Neuronal stem cell (in vitro differentiated cells): ENCODE results near the gene ANKUB1.
A peak's percentile ranks its signal among the peaks of the same experiment; 100 is the strongest.

Source experiments
- DNase-seq: peaks from one replicate; pipeline ENCODE4 v3.0.0-alpha.2; 2013; ENCODE audit warnings: low spot score
- H2AFZ ChIP-seq: one replicate; pipeline ENCODE4 v1.6.1; 2013; ENCODE audit warnings: mild to moderate bottlenecking, low read length, inconsistent platforms
- H2AK5ac ChIP-seq: 2 replicates; pipeline ENCODE4 v1.6.1; 2013; ENCODE audit warnings: low read depth, mild to moderate bottlenecking, inconsistent platforms, low read length, moderate library complexity, mixed read lengths
- H2BK120ac ChIP-seq: 2 replicates; pipeline ENCODE4 v1.6.1; 2013; ENCODE audit warnings: low read depth, mild to moderate bottlenecking, inconsistent platforms, low read length, moderate library complexity, mixed read lengths
- H2BK12ac ChIP-seq: one replicate; pipeline ENCODE4 v1.6.1; 2013; ENCODE audit warnings: low read length, inconsistent platforms
- H2BK15ac ChIP-seq: 2 replicates; pipeline ENCODE4 v1.6.1; 2013; ENCODE audit warnings: mild to moderate bottlenecking, low read length, inconsistent platforms, mixed read lengths
- H2BK5ac ChIP-seq: one replicate; pipeline ENCODE4 v1.6.1; 2013; ENCODE audit warnings: inconsistent platforms, mild to moderate bottlenecking, low read length, moderate library complexity
- H3K14ac ChIP-seq: one replicate; pipeline ENCODE4 v1.6.1; 2013; ENCODE audit warnings: low read length, inconsistent platforms
- H3K18ac ChIP-seq: 2 replicates; pipeline ENCODE4 v1.6.1; 2013; ENCODE audit warnings: low read length, inconsistent platforms
- H3K23ac ChIP-seq: 2 replicates; pipeline ENCODE4 v1.6.1; 2013; ENCODE audit warnings: low read depth, mild to moderate bottlenecking, mixed read lengths, low read length, inconsistent platforms; ENCODE audit not compliant: poor library complexity
- H3K27ac ChIP-seq: replicated peaks from 3 replicates; pipeline ENCODE4 v1.5.1; 2013; ENCODE audit warnings: low read length, inconsistent platforms
- H3K27me3 ChIP-seq, 3 experiments: 2 replicates each; pipeline ENCODE4 v1.6.1; 2013; ENCODE audit warnings: low read length in 3 of 3, mild to moderate bottlenecking in 2 of 3, inconsistent platforms in 1 of 3, low read depth in 1 of 3, mixed read lengths in 1 of 3, moderate library complexity in 1 of 3; ENCODE audit not compliant: control insufficient read depth in 3 of 3, insufficient read depth in 3 of 3
- H3K36me3 ChIP-seq, 2 donors: replicated peaks in 1 of 2; 2 replicates each; pipeline ENCODE4 v1.6.1; 2013; ENCODE audit warnings: low read length in 2 of 2; ENCODE audit not compliant: control insufficient read depth in 2 of 2, insufficient read depth in 2 of 2
- H3K4ac ChIP-seq: 2 replicates; pipeline ENCODE4 v1.6.1; 2013; ENCODE audit warnings: inconsistent platforms, mild to moderate bottlenecking, low read length, moderate library complexity
- H3K4me1 ChIP-seq, 2 donors: 1 replicate in 1 of 2; 2 replicates in 1 of 2; pipeline ENCODE4 v1.6.1; 2013; ENCODE audit warnings: low read length in 2 of 2, low read depth in 1 of 2; ENCODE audit not compliant: control insufficient read depth in 2 of 2, insufficient read depth in 1 of 2
- H3K4me2 ChIP-seq: one replicate; pipeline ENCODE4 v1.6.1; 2013; ENCODE audit warnings: mild to moderate bottlenecking, low read length, inconsistent platforms; ENCODE audit not compliant: insufficient read depth, poor library complexity, severe bottlenecking
- H3K4me3 ChIP-seq, 2 donors: 2 replicates each; pipeline ENCODE4 v1.5.1; 2013; ENCODE audit warnings: low read length in 2 of 2, mild to moderate bottlenecking in 2 of 2, inconsistent platforms in 1 of 2, moderate library complexity in 1 of 2
- H3K79me1 ChIP-seq: one replicate; pipeline ENCODE4 v1.6.1; 2013; ENCODE audit warnings: low read depth, mild to moderate bottlenecking, inconsistent platforms, low read length, moderate library complexity
- H3K9ac ChIP-seq: one replicate; pipeline ENCODE4 v1.6.1; 2013; ENCODE audit warnings: mild to moderate bottlenecking, low read depth, low read length, inconsistent platforms; ENCODE audit not compliant: poor library complexity
- H3K9me3 ChIP-seq, 2 donors: replicated peaks in 1 of 2; 2 replicates each; pipeline versions ENCODE3 to v1.6.1; 2013; ENCODE audit warnings: low read length in 2 of 2, mild to moderate bottlenecking in 2 of 2, inconsistent platforms in 1 of 2, low read depth in 1 of 2, mixed read lengths in 1 of 2, moderate library complexity in 1 of 2; ENCODE audit not compliant: control insufficient read depth in 2 of 2, insufficient read depth in 1 of 2
- H4K8ac ChIP-seq: one replicate; pipeline ENCODE4 v1.6.1; 2013; ENCODE audit warnings: low read depth, mild to moderate bottlenecking, inconsistent platforms, low read length, moderate library complexity
- H4K91ac ChIP-seq: one replicate; pipeline ENCODE4 v1.6.1; 2013; ENCODE audit warnings: low read length, low read depth, mild to moderate bottlenecking, inconsistent platforms; ENCODE audit not compliant: poor library complexity
- whole genome bisulfite sequencing, 2 donors: extraction: QIAGEN DNeasy Blood & Tissue Kit; methylation state at CpG; one replicate each; pipeline ENCODE4 v1.1.7; 2013; ENCODE audit warnings: missing lambda C conversion rate in 2 of 2, mixed read lengths in 1 of 2; ENCODE audit not compliant: insufficient read length in 2 of 2, insufficient replicate concordance in 1 of 2; ENCODE audit errors: extremely low coverage in 2 of 2; 5-methylcytosine and 5-hydroxymethylcytosine counted together

ANKUB1 gene

DNA sequence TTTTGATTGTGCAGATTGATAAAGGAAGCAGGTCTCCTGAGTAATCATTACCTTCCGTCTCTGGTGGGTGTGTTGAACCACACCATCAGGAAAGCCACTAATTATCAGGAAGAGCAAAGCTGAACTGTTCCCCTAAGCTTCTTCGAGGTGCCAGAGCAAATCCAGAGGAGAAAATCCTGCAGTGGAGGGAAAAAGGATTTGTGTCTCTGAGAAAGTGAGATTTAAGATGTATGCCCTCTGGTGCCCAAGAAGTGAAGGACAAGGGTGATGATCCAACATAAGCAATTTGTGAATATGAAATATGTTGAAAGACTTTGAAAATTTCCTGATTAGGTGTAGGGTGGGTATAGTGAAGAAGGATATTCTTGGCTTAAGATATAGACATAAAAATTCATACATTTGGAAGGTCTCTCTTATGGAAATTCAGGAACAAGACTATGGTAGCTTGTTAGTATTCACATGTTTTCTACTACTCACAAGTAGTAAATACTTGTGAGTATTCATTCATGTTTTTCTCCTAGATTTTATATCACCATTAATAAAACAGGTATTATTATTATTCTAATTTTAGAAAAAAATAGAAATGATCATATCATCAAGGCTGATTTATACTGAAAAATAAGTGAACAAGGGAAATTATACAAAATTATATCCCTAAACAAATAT lies 74.8 kb downstream of the ANKUB1 start:
- Histone ChIP-seq H3K4me1 (no peaks in the 10 kb centered on the region), H2BK12ac (no peak overlapping the region), H3K23ac (no peak overlapping the region), H2BK5ac (no peak overlapping the region), H3K9me3 (peaks cover 0 to 12% of the 10 kb centered on the region in 2 donors), H2BK120ac (no peak overlapping the region), H4K91ac (no peak overlapping the region), H3K14ac (no peak overlapping the region), H3K79me1 (peaks cover 2% of the 10 kb centered on the region), H3K36me3 (no peaks in the 10 kb centered on the region), H2BK15ac (no peak overlapping the region), H2AK5ac (no peak overlapping the region), H3K4me2 (no peak overlapping the region), H3K18ac (no peak overlapping the region), H3K27me3 (no peaks in the 10 kb centered on the region), H2AFZ (peak overlapping the region; percentile 83), H3K9ac (no peak overlapping the region), H3K4me3 (no peak overlapping the region), H3K27ac (no peak overlapping the region), H4K8ac (no peak overlapping the region), H3K4ac (no peak overlapping the region)
- no CpG with 5 or more reads among the region's 2 CpGs for WGBS, 2 donors
- peak; percentile 49 for DNase-seq

DNA sequence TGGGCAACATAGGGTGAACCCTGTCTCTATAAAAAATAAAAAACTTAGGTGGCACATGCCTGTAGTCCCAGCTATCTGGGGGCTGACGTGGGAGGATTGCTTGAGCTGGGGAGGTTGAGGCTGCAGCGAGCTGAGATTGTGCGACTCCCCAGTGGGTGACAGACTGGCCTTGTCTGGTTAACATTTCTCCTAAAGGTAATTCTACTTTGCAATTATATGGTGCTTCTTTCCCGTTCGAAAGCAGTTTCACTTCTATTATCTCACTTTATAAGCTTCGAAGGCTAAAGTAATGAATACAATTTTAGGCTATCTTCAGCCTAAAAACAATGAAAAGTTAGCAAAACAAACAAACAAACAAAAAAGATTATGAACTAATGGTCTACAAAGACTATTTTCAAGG lies 75.4 kb downstream of the ANKUB1 start:
- H3K4me1 ChIP-seq, result no peaks in the 10 kb centered on the region
- no peak overlapping the region for H3K9ac ChIP-seq
- H3K18ac ChIP-seq, result no peak overlapping the region
- H2BK5ac ChIP-seq, result no peak overlapping the region
- no peak overlapping the region for H2BK120ac ChIP-seq
- H4K91ac ChIP-seq, result no peak overlapping the region
- no peak overlapping the region for H3K14ac ChIP-seq
- H3K27me3 ChIP-seq, result no peaks in the 10 kb centered on the region
- H3K4ac ChIP-seq, result no peak overlapping the region
- no peak overlapping the region for H3K4me2 ChIP-seq
- H3K79me1 ChIP-seq, result peaks cover 2% of the 10 kb centered on the region
- H3K23ac ChIP-seq, result no peak overlapping the region
- no peak overlapping the region for H3K4me3 ChIP-seq
- no peaks in the 10 kb centered on the region for H3K36me3 ChIP-seq
- H3K9me3 ChIP-seq, result peaks cover 0 to 12% of the 10 kb centered on the region in 2 donors
- H2BK15ac ChIP-seq, result no peak overlapping the region
- peak overlapping the region; percentile 83 for H2AFZ ChIP-seq
- H2BK12ac ChIP-seq, result no peak overlapping the region
- H4K8ac ChIP-seq, result no peak overlapping the region
- DNase-seq, result no peak
- no CpG with 5 or more reads among the region's 6 CpGs for WGBS, 2 donors
- no peak overlapping the region for H2AK5ac ChIP-seq
- no peak overlapping the region for H3K27ac ChIP-seq

DNA sequence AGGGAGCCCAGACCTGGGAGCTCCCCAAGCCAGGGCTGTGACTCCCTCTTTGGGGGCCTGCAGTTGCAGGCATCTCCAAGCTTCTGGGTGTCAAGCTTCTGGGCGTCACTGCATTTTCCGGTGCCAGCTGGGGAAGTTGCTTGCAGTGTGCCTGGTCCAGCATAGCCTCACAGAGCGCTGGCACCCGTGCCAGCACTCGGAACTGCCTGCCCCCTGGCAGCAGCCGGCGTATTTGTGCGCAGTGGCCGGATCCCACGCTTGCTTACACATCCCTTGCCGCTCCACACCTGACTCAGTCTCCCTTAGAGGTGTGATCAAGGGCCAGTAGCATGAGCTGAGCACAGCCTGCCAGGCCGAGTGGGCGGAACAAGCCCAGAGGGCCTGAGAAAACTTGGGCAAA lies 77.1 kb downstream of the ANKUB1 start:
- Histone ChIP-seq H3K4me2 (no peak overlapping the region), H3K9me3 (no peaks in the 10 kb centered on the region), H3K23ac (no peak overlapping the region), H3K9ac (no peak overlapping the region), H3K27ac (no peak overlapping the region), H2BK15ac (no peak overlapping the region), H4K8ac (no peak overlapping the region), H2AK5ac (no peak overlapping the region), H4K91ac (no peak overlapping the region), H3K4me3 (no peak overlapping the region), H2BK5ac (no peak overlapping the region), H3K4ac (no peak overlapping the region), H3K4me1 (no peaks in the 10 kb centered on the region), H2AFZ (no peak overlapping the region), H3K36me3 (no peaks in the 10 kb centered on the region), H2BK120ac (no peak overlapping the region), H3K18ac (peak overlapping the region; percentile 55), H3K14ac (no peak overlapping the region), H2BK12ac (no peak overlapping the region), H3K27me3 (no peaks in the 10 kb centered on the region), H3K79me1 (peaks cover 2% of the 10 kb centered on the region)
- WGBS, 2 donors, result no CpG with 5 or more reads among the region's 13 CpGs
- no peak for DNase-seq

DNA sequence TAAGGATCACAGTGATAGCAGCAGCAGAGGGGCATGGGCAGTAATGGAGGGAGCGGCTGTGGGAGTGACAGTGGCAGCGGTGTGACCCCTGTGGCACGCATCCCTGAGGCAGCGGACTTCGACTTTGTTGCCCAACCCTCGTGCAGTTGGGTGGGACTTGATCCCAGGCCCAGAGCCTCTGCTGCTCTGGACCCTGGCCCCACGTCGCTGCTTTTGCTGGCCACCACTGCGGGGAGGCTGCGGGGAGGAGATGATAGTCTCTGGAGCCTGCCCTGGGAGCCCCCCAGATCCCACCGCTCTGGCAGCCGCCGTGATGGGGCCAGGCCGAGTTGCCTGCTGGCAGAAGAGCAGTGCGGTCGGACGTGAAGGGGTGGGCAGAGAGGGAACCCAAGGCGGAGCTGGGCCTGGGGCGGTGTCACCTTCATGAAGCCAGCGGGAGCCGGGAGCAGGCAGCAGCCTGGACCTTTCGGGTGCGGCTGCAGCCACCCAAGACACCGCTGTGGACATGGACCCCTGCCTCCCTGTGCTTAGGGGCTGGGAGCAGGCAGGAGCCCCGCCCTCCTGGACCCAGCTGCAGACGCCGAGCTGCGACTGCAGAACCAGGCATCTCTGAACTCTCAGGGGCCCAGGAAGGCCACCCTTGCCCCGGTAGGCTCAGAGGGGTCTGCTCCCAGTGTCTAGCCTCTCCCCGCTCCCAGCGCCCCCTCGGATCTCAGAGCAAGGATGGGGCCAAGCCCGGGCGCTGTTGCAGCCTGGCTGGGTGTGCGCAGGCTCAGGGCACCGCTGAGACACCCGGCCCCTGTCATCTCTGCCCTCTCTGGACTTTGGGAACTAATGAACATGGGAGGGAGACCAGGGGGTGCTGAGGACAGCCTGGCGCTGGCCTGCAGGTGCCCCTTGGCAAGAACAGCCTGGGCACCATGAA lies 78.4 kb downstream of the ANKUB1 start:
- Histone ChIP-seq H3K4me3 (no peak overlapping the region), H3K23ac (peak overlapping the region; percentile 28), H3K27me3 (no peaks in the 10 kb centered on the region), H3K79me1 (peaks cover 2% of the 10 kb centered on the region), H3K27ac (no peak overlapping the region), H2AK5ac (peak overlapping the region; percentile 85), H2AFZ (peak overlapping the region; percentile 35), H3K9me3 (no peaks in the 10 kb centered on the region), H3K4me1 (no peaks in the 10 kb centered on the region), H3K36me3 (no peaks in the 10 kb centered on the region), H3K4ac (peak overlapping the region; percentile 47), H2BK5ac (peak overlapping the region; percentile 89), H2BK15ac (peak overlapping the region; percentile 35), H2BK120ac (no peak overlapping the region), H3K18ac (peak overlapping the region; percentile 44), H3K14ac (peak overlapping the region; percentile 50), H3K9ac (peak overlapping the region; percentile 50), H4K91ac (no peak overlapping the region), H2BK12ac (peak overlapping the region; percentile 89), H3K4me2 (no peak overlapping the region), H4K8ac (peak overlapping the region; percentile 58)
- DNase-seq, result no peak
- WGBS, 2 donors, result no CpG with 5 or more reads among the region's 38 CpGs
